Retinal pigment epithelial cell (primary cell): ENCODE results near the gene CFAP77.

ENCODE experiments used
- DNase-seq: peaks from one replicate; pipeline ENCODE4 v3.0.0-alpha.2; 2010; ENCODE audit warnings: low read depth
- H3K4me3 ChIP-seq: 2 replicates; pipeline ENCODE4 v1.5.1; 2011; ENCODE audit warnings: mild to moderate bottlenecking, low read length, control low read depth, moderate library complexity
- CTCF ChIP-seq: conservative IDR thresholded peaks from 2 replicates; pipeline ENCODE4 v1.5.1; 2011; ENCODE audit warnings: low read depth, low read length, control low read depth, inconsistent platforms

Gene CFAP77

GRCh38 chr9:132531195-132531594 lies 121.2 kb downstream of the CFAP77 start:
- no peak overlapping the region for H3K4me3 ChIP-seq
- no peak for TF ChIP-seq CTCF
- DNase-seq = no peak

- TF ChIP-seq CTCF = no peak
- no peak for DNase-seq
Observed at GRCh38 chr9:132531710-132532570, 121.9 kb downstream of the CFAP77 start.

GRCh38 chr9:132534832-132535231 lies 124.8 kb downstream of the CFAP77 start:
- H3K4me3 ChIP-seq = no peak overlapping the region
- TF ChIP-seq CTCF = no peak
- no peak for DNase-seq

More at GRCh38 chr9:132531710-132532570, 121.9 kb downstream of the CFAP77 start:
- no peak overlapping the region for H3K4me3 ChIP-seq

- H3K4me3 ChIP-seq = no peak overlapping the region
- TF ChIP-seq CTCF = no peak
- DNase-seq = no peak
Observed at GRCh38 chr9:132536124-132536523, 126.1 kb downstream of the CFAP77 start.

- no peak overlapping the region for H3K4me3 ChIP-seq
- no peak for DNase-seq
- no peak for TF ChIP-seq CTCF
Observed at GRCh38 chr9:132537352-132537751, 127.3 kb downstream of the CFAP77 start.

GRCh38 chr9:132538071-132538470 lies 128.1 kb downstream of the CFAP77 start:
- DNase-seq = no peak
- no peak for TF ChIP-seq CTCF
- H3K4me3 ChIP-seq = no peak overlapping the region

- TF ChIP-seq CTCF = no peak
- no peak overlapping the region for H3K4me3 ChIP-seq
- DNase-seq = no peak
Observed at GRCh38 chr9:132539096-132539495, 129.1 kb downstream of the CFAP77 start.
